IMR-90 (cell line): Measurements from ENCODE around the gene CCL4L2. TPM values are rescaled to one million over a fixed set of nuclear protein-coding genes. Genes with fewer than 3 reads are reported as not detected.
"Not testable (repeated sequence)": the region's sequence is repeated elsewhere in the genome, so short reads cannot be mapped to it uniquely, and the experiment has no call there.

Source experiments
- ATAC-seq: fragments of 200-7000 bp; cut with Tn5 transposase; 2 replicates; pipeline ENCODE4 v1.9.1; 2020; ENCODE audit warnings: low read depth, mild to moderate bottlenecking, moderate library complexity
- BruUV-seq: library from RNA; stranded (reverse); fragments of 400-500 nt; replicated peaks from 2 replicates; lab custom pipeline; 2021; lab: Mats Ljungman, UMichigan
- CTCF ChIA-PET: fragments of 300-600 bp; formaldehyde crosslinking; extraction: SDS; loops from one replicate; lab custom pipeline; 2021; ENCODE audit warnings: antibody characterized with exemption; lab: Yijun Ruan, JAX
- POLR2A ChIA-PET: fragments of 300-600 bp; sonication (Branson Sonifier 250); formaldehyde crosslinking; loops from one replicate; lab custom pipeline; 2022; ENCODE audit warnings: antibody characterized with exemption; ENCODE audit not compliant: unreplicated experiment; lab: Charles Lee
- DNase-seq: peaks from one replicate; pipeline ENCODE4 v3.0.0; 2013
- H2AFZ ChIP-seq: replicated peaks from 2 replicates; pipeline ENCODE3; 2013; ENCODE audit warnings: low read length, mild to moderate bottlenecking; ENCODE audit not compliant: poor library complexity
- H2AK5ac ChIP-seq: 2 replicates; pipeline ENCODE4 v1.6.1; 2013; ENCODE audit warnings: low read depth, low read length, inconsistent platforms
- H2AK9ac ChIP-seq: replicated peaks from 2 replicates; pipeline ENCODE3; 2013; ENCODE audit warnings: mild to moderate bottlenecking, low read depth, low read length, moderate library complexity; ENCODE audit not compliant: poor library complexity
- H2BK120ac ChIP-seq: 2 replicates; pipeline ENCODE4 v1.6.1; 2013; ENCODE audit warnings: low read depth, low read length, inconsistent platforms
- H2BK15ac ChIP-seq: 3 replicates; pipeline ENCODE4 v1.6.1; 2013; ENCODE audit warnings: low read depth, low read length, inconsistent platforms
- H2BK20ac ChIP-seq: 2 replicates; pipeline ENCODE4 v1.6.1; 2013; ENCODE audit warnings: low read depth, mild to moderate bottlenecking, inconsistent platforms, low read length, moderate library complexity
- H2BK5ac ChIP-seq: 2 replicates; pipeline ENCODE4 v1.6.1; 2013; ENCODE audit warnings: mild to moderate bottlenecking, low read depth, low read length, inconsistent platforms; ENCODE audit not compliant: poor library complexity, severe bottlenecking
- H3K14ac ChIP-seq: replicated peaks from 2 replicates; pipeline ENCODE4 v1.6.1; 2013; ENCODE audit warnings: low read depth, low read length, inconsistent platforms
- H3K18ac ChIP-seq: 2 replicates; pipeline ENCODE4 v1.6.1; 2013; ENCODE audit warnings: low read depth, low read length, control low read depth
- H3K23ac ChIP-seq: 2 replicates; pipeline ENCODE4 v1.6.1; 2013; ENCODE audit warnings: low read depth, low read length, inconsistent platforms
- H3K27ac ChIP-seq: 2 replicates; pipeline ENCODE4 v1.5.1; 2013; ENCODE audit warnings: mild to moderate bottlenecking, control low read depth, low read length; ENCODE audit not compliant: insufficient read depth
- H3K27me3 ChIP-seq: 2 replicates; pipeline ENCODE4 v1.6.1; 2013; ENCODE audit warnings: low read length; ENCODE audit not compliant: control insufficient read depth, insufficient read depth
- H3K36me3 ChIP-seq: 2 replicates; pipeline ENCODE4 v1.6.1; 2013; ENCODE audit warnings: low read length, mixed read lengths; ENCODE audit not compliant: control insufficient read depth, insufficient read depth
- H3K4ac ChIP-seq: 2 replicates; pipeline ENCODE4 v1.6.1; 2013; ENCODE audit warnings: low read depth, low read length, inconsistent platforms
- H3K4me1 ChIP-seq: 2 replicates; pipeline ENCODE4 v1.6.1; 2013; ENCODE audit warnings: low read length, mixed read lengths; ENCODE audit not compliant: control insufficient read depth, insufficient read depth
- H3K4me2 ChIP-seq: 2 replicates; pipeline ENCODE4 v1.6.1; 2013; ENCODE audit warnings: low read depth, mild to moderate bottlenecking, control low read depth, low read length, moderate library complexity
- H3K4me3 ChIP-seq: 2 replicates; pipeline ENCODE4 v1.5.1; 2013; ENCODE audit warnings: low read depth, mild to moderate bottlenecking, control low read depth, low read length, moderate library complexity; ENCODE audit not compliant: insufficient read depth
- H3K56ac ChIP-seq: 2 replicates; pipeline ENCODE4 v1.6.1; 2013; ENCODE audit warnings: low read length, inconsistent platforms; ENCODE audit not compliant: insufficient read depth; ENCODE audit errors: extremely low read depth
- H3K79me1 ChIP-seq, 2 experiments: 2 replicates each; pipeline ENCODE4 v1.6.1; 2013; ENCODE audit warnings: low read length in 2 of 2, inconsistent platforms in 1 of 2, low read depth in 1 of 2
- H3K9ac ChIP-seq: 2 replicates; pipeline ENCODE4 v1.6.1; 2013; ENCODE audit warnings: low read depth, low read length, control low read depth
- H3K9me1 ChIP-seq: 2 replicates; pipeline ENCODE4 v1.6.1; 2013; ENCODE audit warnings: low read length, inconsistent platforms; ENCODE audit not compliant: insufficient read depth
- H3K9me3 ChIP-seq: 2 replicates; pipeline ENCODE4 v1.6.1; 2013; ENCODE audit warnings: low read length; ENCODE audit not compliant: control insufficient read depth, insufficient read depth
- H4K20me1 ChIP-seq: 2 replicates; pipeline ENCODE4 v1.6.1; 2013; ENCODE audit warnings: low read length, inconsistent platforms; ENCODE audit not compliant: insufficient read depth
- H4K5ac ChIP-seq: 2 replicates; pipeline ENCODE4 v1.6.1; 2013; ENCODE audit warnings: mild to moderate bottlenecking, low read depth, low read length, control low read depth
- H4K8ac ChIP-seq, 2 experiments: 2 replicates each; pipeline ENCODE4 v1.6.1; 2013; ENCODE audit warnings: low read depth in 2 of 2, low read length in 2 of 2, control low read depth in 1 of 2, inconsistent platforms in 1 of 2
- H4K91ac ChIP-seq: 2 replicates; pipeline ENCODE4 v1.6.1; 2013; ENCODE audit warnings: low read depth, low read length, inconsistent platforms; ENCODE audit not compliant: insufficient read depth
- WGBS, 2 experiments: methylation state at CpG; one replicate each; pipeline versions ENCODE4 v1.1.5 to v1.1.7; 2013; ENCODE audit warnings: missing lambda C conversion rate in 2 of 2; ENCODE audit not compliant: insufficient read length in 1 of 2; ENCODE audit errors: extremely low coverage in 2 of 2; 5-methylcytosine and 5-hydroxymethylcytosine counted together
- dilution Hi-C: fragments of 300-500 bp; cut with HindIII; formaldehyde crosslinking; loops from one replicate; pipeline ENCODE4 v1.14.3; 2018; ENCODE audit warnings: low sequenced_read_pairs; ENCODE audit not compliant: unreplicated experiment
- in situ Hi-C: fragments of 300-500 bp; cut with MboI; formaldehyde crosslinking; loops from 3 replicates; pipeline ENCODE4 v1.14.3; 2019; ENCODE audit warnings: low sequenced_read_pairs, inconsistent platforms, mixed read lengths
- intact Hi-C: fragments of 100-400 bp; cut with micrococcal nuclease; formaldehyde crosslinking; loops from 2 replicates; pipeline ENCODE4 v1.10.0; 2022
- polyA plus RNA-seq, 3 experiments: library from polyadenylated mRNA; depleted of rRNA; stranded (reverse); fragments of >200 nt; gene quantifications; 2 replicates each; pipeline ENCODE4 v1.2.3, GENCODE V29; 2012; ENCODE audit warnings: low replicate concordance in 1 of 3
- total RNA-seq: library from RNA; depleted of rRNA; stranded (reverse); fragments of >200 nt; gene quantifications from 2 replicates; pipeline ENCODE4 v1.2.3, GENCODE V29; 2012

Gene CCL4L2
- total and polyA plus RNA-seq, 2 of the 4 experiments (the other 2 are of a cell fraction), result not detected

- POLR2A ChIA-PET, H4K91ac ChIP-seq, DNase-seq, H3K4me3 ChIP-seq, CTCF ChIA-PET, H3K4me2 ChIP-seq, H3K36me3 ChIP-seq, ATAC-seq, H2AFZ ChIP-seq, H3K79me1 ChIP-seq, H2AK9ac ChIP-seq, H3K23ac ChIP-seq, H2BK5ac ChIP-seq, H3K9me3 ChIP-seq, H3K18ac ChIP-seq, H3K9ac ChIP-seq, BruUV-seq, H2BK20ac ChIP-seq, H3K14ac ChIP-seq, H4K20me1 ChIP-seq, H3K27ac ChIP-seq, dilution Hi-C loops, H3K4ac ChIP-seq, H3K56ac ChIP-seq, H2BK15ac ChIP-seq, H3K9me1 ChIP-seq, H4K5ac ChIP-seq, H3K27me3 ChIP-seq, H3K4me1 ChIP-seq, H2AK5ac ChIP-seq, H4K8ac ChIP-seq, H2BK120ac ChIP-seq: not testable (repeated sequence)
- intact Hi-C loops, result loop anchor here (5.0 kb wide), 1 partner anchor 54 kb away; no protein-coding TSS in a partner anchor
- 72% methylated on average over 8 of the region's 8 CpGs; no CpG with 5 or more reads in 1 of the 2 experiments for WGBS, 2 experiments
- in situ Hi-C loops, result loop anchor here (25.0 kb wide), 1 partner anchor 261 kb away; no protein-coding TSS in a partner anchor
Observed at GRCh38 chr17:36201506-36201905, 9.4 kb upstream of the CCL4L2 start.
